Activated CD4-positive, CD25-positive, alpha-beta regulatory T cell treated with anti-CD3 and anti-CD28 coated beads, Interleukin-2, amount 50 U/mL, for 16 hours (primary cell): ENCODE results near the gene MXD4.

Experiments
- DNase-seq: peaks from one replicate; pipeline ENCODE4 v3.0.0-alpha.2; 2020; ENCODE audit warnings: low read depth, low spot score

The MXD4 gene, protein sequence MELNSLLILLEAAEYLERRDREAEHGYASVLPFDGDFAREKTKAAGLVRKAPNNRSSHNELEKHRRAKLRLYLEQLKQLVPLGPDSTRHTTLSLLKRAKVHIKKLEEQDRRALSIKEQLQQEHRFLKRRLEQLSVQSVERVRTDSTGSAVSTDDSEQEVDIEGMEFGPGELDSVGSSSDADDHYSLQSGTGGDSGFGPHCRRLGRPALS

DNA sequence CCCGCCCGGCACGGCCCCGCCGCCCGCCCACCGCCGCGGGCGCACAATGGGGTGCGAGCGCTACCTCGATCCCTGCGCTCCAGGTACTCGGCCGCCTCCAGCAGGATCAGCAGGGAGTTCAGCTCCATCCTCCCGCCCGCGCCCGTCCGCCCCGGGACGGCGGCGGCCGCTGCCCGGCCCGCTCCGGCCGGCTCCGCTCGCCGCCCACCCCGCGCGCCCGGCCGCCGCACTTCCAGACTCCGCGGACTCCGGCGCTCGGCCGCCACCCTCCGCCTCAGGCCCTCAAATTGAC lies at the start of gene MXD4:
Gene MXD4 (minus strand): TSS at position 257 of the 292 bp plus-strand sequence. CDS start 129 bp downstream, at position 128.
- no peak for DNase-seq

DNA sequence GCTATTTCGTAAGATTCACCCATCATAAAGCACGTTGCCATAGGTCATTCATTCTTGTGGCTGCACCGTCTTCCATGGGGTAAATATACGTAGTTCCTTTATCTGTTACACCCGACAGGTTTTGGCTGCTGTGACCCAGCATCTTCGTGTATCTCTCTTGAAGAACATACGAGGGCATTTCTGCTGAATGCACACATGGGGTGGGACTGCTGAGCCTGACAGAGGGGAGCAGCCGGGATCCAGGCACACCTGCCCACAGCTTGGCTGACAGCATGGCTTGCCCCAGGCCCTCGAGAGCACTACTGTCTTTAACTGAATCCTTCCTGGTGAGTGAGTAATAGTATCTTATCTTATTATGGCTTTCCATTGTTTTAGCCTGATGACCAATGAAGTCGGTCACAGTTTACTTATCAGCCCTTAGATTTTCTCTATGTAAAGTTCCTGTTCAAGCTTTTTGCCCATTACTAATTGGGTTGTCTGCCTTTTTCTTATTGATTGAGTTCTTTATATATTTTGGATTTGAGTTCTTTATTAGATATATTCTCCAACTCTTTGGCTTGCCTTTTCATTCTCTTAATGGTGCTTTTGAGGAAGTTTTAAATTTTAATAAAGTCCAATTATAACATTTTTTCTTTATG lies 45.0 kb upstream of the MXD4 start:
- DNase-seq = no peak

DNA sequence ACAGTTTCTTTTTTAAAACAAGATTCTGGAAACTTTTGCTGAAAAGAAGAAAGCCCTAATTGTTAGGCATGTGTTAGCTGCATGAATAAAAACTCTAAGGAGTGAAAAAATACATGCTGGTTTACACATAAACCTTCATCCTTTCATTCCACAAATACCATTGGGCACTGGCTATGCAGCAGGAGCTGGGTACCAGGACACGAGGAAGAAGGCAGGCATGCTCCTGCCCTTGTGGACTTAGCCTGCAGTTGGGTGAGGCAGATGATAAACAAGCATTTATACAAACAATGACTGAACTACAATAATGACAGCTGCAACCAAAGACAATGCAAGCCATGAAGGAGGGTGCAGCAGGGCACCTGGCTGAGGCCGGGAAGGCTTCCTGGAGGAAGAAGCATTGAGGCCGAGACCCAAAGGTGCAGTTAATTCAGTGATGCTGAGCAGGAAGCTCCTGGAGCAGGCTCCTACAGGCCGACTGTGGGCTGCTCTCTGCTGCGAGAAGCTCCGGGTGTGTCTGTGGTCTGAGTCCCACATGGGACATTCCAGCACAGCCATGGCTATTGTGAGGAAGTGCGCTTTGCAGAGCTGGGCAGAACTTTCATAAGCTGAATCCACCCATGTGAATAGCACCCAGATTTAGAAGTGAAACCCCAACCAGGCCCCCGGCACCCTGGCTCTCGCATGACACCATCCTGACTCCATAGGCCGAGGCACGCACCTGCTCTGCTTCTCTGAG lies 44.0 kb upstream of the MXD4 start:
- no peak for DNase-seq

DNA sequence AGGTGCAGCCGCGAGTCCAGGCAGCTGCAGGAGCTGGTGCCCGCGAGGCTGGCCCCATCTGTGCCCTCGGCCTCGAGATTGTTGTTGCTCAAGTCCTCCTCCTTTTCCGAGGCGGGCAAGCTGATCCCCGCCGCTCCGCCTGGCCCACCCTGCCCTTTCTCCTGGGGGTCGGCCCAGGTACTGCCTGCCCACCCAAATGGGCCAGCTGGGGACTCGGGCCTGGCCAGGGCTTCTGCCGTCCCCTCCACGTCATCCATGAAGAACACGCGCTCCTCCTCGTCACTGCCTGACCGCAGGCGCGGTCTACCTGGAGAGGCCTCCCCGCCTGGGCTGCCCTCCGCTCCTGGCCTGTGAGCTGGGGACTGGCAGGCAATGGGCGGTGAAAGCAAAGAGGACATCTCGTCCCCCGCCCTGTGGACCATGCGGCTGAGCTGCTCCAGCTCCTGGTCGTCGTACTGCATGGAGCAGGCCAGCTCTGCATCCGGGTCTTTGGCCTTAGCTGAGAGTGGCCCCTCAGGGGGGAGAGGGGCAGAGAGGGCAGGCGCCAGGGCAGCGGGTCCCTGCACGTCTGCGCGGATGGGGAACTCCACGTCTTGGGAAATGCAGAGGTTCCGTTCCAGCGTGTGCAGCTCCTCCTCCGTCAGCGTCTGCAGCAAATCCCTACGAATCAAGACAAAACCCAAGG lies 43.1 kb upstream of the MXD4 start:
- no peak for DNase-seq

DNA sequence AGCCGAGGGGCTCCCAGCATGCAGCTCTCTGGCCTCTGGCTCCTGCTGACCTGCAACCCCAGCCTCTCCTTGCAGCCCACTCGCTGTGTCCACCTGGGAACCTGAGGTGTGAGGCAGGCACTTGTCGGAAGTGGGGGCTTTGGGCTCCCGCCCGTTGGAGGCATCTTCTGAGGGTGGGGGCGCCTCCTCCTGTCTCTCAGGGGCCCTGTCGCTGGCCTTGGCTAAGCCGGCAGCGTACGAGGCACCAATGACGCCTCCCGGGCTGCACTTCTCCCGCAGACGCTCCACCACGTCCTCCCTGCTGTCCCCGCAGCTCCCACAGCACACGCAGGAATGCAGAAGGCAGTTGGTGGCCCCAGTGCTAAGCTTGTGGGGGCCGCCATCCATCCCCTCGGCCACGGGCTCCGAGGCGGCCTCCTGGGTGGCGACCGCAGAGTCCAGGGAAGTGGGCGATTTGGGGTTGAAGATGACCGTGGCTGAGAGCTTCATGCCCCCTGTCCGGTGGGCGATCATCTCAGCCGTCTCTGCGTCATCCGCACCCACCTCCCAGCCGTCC lies 42.5 kb upstream of the MXD4 start:
- DNase-seq = no peak

DNA sequence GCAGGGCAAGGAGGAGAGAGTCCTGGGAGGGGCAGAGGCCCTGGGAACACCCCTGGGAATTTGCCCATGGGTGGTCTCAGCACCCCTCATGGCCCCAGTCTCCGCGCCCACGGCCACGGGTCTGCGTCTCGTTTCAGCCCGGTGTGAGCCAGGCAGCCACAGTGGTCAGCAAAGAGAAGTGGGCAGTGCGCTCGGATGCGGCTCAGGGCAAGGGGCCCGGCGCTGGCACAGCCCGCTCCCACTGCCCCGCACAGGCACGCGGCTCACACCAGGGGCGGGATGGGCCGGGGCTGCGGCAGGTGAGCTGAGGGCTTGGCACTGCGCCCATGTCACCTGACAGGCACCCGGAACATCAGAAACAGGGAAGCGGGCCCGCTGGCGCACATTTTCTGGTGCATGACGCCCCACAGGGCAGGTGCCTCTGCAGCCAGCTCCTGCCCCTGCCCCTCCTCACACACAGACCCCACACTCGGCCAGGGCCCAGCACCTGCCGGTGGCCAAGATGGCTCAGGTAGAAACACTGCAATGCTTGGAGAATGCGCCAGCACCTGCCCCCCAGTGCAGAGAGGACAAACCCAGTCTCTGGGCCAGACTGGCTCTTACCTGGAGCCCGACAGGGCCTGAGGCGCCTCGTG lies 41.9 kb upstream of the MXD4 start:
- DNase-seq = no peak

DNA sequence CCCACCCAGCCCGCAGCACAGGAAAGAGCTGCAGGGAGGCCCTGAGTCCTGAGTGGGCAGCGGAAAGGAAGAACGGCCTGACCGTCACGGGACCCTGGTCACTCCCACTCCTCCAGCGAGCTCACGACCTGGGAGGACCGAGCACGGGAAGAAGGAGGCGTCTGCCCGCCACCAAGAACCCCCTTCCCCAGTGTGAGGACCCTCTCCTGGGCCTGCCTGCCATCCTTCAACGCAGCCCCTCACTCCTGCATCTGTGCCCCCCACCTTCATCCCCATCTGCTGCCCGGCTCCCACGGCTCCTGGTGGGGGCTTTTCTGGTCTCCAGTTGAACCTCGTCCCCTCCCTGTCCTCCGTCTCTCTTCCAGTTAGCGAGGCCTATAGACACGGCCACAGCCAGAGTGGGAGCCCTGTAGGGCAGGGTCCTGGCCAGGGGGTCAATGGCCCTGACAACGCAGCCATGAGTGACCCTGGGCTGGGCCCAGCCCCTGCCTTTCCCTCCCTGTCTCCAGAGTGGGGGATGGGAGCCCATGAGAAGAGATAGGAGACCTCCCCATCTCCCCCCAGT lies 41.3 kb upstream of the MXD4 start:
- DNase-seq = no peak

DNA sequence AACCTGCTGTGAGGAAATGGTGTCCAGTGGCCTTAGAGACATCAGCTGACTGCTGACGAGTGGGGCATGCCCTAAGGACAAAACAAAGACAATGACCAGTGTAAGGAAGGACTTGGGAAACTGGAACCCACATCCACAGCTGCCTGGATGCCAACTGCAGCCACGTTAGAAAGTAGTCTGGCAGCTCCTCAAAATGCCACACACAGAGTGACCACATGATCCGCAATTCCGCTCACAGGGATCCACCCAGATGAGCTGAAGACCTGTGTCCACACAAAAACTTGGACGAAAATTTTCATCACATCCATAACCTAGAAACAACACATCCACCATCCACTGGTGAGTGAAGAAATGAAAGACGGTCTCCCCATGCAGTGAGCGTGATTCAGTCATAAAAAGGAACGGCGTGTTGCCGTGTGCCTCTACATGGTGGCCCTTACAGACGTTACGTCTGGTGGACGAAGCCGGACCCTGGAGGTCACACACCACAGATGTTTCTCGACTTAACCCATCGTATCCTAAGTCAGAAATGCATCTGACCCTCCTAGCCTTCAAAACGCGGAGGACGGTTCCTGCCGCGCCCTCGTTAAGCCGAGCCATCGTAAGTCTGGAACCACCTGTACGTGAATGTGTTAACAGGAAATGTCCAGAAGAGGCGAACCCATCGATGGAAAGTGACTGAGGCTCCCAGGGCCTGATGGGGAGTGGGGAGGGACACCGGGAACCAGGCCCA lies 40.6 kb upstream of the MXD4 start:
- no peak for DNase-seq

DNA sequence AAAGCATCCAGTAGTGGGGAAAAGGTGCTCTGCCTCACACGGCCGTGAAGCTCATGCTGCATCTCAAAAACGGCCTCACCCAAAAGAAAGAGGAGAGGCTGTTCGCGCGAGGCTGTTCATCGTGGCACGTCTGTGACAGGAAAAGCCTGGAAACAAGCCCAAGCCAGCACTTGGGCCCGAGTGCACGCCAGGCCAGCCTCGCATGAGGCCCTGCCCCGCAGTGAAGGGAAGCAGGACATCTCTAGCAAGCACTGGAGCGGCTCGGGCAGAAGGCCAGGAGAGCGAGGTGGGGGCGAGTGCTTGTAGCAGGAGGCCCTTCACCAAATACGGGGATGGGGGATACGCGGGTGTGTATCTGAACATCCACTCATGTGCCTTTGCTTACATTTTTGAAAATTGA lies 39.9 kb upstream of the MXD4 start:
- DNase-seq = no peak

DNA sequence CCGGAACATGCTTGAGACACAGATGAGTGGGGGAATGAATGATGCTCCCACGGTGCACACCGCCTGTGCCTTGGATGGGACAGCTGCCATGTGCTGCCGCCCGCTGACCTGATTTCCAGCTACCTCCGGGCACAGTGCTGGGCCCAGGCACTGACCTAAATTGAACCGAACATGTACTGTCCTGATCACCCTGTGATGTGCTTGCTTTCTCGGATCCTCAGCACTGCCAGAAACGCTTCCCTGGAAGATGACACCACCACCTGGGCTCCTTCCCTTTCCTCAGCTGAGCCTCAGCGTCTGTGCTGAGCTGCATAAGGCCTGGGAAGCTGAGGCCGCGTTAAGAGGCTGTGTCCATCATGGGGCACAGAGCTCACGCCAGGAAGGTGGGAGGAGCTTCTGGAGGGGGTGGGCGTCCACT lies 39.3 kb upstream of the MXD4 start:
- no peak for DNase-seq

DNA sequence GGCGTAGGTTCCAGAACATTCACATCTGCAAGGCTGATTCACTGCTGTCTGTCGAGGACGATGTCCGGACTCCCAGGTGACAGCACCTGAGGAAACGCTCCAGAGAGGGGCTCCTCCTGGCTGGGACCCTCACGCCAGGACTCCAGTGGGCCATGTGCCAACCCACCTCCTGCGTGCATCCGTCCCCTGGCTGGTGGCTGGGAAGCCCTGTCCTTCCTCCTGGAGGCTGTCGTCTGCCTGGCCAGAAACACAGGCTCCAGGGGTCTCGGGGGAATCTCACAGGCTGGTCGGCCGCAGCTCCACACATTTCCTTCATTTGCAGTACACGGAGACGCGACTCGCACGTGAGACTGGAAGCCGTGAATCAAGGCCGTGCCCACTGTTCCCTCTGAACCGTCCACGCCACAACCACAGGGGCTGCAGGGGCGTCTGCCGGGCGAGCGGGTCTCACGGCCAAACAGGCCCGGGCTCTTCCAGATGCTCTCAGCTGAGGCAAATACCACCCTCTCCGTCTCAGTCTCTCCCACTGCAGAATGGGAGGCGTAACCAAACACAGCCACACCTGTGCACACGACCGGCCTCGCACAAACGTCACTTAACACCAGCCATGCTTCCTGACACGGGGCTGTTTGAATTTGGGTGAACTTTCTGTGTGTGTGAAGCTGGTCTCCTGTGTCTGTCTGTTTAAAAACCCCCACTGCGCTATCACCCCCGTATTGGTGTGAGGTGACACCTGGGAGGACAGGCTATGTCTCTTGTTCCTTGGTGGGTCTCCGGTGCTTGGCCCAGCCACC lies 38.7 kb upstream of the MXD4 start:
- no peak for DNase-seq

DNA sequence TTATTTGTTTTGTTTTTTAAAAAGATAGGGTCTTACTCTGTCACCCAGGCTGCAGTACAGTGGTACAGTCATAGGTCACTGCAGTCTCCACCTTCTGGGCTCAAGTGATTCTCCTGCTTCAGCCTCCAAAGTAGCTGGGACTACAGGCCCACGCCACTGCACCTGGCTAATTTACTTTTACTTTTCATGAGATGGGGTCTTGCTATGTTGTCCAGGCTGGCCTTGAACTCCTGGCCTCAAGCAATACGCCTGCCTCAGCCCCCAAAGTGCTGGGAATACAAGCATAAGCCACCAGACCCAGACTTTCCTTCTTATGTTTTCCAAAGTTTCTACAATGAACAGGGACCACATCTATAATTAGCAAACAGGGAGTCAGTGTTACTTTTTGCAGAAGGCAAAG lies 37.9 kb upstream of the MXD4 start:
- DNase-seq = no peak

DNA sequence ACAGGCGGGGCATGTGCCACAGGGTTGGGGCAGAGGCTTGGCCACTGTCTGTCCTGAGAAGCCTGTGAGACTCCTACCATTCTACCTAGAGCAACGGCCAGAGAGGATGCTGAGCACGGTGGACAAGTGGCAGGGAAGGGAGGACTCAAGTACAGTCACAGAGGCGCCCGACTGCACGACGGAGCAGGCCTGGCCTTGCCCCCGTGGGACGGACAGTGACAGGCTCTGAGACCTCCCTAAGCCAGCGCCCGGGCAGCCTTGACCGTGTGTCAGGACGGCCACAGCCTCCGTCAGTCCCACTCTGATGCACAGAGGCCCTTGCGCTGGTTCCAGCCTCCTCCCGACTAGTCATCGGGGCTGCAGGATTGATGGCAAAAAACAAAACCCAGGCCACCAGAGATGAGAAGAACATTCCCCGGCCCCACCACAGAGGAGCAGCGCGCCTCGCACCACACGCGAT lies 36.7 kb upstream of the MXD4 start:
- no peak for DNase-seq

DNA sequence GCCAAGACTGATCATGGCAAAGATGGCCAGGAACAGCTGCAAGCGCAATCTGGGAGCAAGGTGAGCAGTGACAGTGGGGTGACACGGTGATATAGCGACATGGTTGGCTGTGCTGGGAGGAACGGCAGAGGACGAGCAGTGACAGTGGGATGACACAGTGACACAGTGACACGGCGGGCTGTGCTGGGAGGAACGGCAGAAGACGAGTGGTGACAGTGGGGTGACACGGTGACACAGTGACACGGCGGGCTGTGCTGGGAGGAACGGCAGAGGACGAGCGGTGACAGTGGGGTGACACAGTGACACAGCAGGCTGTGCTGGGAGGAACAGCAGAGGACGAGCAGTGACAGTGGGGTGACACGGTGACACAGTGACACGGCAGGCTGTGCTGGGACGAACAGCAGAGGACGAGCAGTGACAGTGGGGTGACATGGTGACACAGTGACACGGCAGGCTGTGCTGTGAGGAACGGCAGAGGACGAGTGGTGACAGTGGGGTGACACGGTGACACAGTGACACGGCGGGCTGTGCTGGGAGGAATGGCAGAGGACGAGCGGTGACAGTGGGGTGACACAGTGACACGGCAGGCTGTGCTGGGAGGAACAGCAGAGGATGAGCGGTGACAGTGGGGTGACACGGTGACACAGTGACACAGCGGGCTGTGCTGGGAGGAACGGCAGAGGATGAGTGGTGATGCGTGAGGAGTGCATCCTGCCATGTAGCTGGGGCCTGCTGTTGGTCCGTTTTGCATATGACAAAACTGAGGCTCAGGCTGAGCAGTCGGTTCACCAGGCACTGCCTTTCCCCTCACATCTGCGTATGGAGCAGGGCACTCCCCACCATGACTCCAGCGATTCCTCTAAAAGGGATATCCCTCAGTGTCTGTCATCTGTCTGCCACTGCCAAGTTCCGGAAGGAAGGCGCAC lies 36.0 kb upstream of the MXD4 start:
- DNase-seq = no peak

DNA sequence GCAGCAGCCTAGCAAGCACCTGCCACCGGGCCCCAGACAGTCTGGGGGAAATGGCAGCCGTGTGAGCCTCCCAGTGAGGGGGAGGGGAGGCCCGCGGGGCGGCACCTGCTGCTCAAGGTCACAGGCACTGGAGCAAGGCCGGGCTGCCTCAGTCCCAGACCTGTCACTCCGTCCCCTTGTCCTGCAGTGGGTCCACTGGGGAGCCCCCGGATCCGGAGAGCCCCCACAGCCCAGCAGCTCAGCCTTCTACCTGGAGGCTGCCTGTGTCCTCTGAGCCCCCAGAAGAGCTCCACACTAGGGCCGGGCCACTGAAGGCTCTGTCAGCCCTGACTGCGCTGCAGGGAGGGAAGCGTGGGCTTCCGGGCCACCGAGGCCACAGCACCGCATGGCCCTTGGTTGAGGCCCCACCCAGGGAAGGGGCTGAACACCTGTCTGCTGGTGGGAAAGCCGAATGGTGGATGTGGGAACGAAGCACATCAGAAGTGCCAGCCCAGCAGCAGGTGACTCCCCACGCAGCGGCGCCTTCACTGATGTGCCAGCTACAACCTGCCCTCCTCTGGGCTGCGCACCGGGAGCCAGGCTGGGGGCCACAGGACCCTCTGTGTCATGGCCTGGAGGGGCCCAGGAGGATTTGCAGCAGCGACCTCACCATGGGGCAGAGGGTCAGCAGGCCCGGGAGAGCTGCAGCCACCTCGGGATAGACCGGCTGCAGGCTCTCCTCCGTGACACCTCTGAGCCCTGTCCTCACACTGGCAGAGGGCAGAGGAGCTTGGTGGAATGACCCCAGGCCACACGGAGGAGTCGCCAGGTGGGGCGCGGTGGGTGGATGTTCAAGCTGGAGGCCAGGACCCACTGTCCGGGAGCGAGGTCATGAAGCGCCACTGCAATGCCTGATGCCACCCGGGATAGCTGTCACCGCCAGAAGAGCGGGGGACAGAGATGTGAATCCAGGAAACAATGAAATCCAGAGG lies 35.0 kb upstream of the MXD4 start:
- DNase-seq = no peak

DNA sequence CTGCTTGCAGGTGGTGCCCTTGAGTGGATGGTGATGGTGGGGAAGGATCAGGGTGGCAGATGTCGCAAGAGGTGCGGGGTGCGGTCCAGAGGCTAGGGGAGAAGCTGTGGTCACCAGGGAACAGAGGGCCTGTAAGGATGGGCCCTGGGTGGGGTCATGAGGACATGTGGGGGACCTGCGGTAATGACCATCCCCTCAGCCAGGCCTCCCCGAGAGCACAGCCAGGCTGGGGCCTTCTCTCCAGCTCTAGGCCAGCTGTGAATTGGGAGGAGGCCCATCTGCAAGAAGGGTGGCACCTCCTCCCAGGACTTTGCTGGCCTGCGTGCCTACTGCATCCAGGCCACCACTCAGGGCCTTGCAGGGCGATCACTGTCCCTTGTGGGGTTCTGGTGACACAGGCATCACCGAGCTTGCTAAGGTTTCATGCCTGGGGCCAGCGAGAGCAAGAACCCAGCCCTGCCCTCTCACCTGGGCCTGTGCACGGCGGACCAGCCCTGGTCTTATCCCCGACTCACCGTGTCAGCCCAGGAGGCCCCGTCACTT lies 34.1 kb upstream of the MXD4 start:
- no peak for DNase-seq

DNA sequence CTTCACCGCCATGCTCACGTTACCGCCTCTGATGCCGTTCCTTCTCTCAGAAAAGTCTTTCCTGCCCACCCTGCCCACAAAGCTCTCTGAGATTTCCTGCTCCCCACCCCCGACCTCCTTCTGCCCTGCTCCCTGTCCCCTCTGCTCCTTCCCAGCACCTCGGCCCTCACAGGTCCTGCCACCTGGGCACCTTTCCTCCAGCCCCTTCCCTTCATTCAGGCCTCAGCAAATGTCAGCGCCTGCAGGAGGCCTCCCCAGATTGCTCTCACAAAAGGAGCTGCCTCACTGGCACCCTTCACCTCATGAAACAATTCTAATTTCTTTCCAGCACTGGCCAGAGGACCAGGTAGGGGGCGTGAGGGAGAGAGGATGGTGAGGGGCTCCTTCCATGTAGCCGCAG lies 33.6 kb upstream of the MXD4 start:
- no peak for DNase-seq
